ENCODE measurements around the gene SLC6A9. TPM values are rescaled to one million over a fixed set of nuclear protein-coding genes. Genes with fewer than 3 reads are reported as not detected.

SLC6A9 gene
- total and polyA plus RNA-seq, 2 experiments from 2014 or later, result 13.5 to 25.3 TPM

DNA sequence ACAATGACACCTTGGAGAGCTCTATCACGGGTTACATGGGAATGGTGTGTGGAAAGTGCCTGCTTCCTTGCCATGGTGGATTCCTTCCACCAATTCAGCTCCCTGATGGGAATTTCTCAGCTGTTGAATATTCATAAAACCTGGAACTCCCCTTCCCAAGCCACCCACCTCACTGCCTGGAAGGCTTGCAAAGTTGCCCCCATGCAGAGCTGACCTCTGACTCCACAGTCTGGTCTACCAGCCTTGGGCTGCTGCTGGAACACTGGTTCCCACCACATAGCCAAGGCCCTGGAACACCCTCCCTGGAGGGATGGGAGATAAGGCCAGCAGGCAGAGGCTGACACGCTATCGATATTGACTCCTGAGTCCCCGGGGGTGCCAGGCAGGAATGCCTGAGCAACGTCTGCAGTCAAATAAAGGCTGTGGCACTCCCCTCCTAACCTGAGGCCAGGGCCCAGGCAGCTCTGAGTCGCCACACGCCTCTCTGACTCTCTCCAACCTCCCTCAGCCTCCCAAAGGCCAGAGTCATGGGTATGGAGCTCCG is 31.1 kb downstream of the SLC6A9 start:
- no peak overlapping the region for H3K27ac ChIP-seq
- no peaks in the 10 kb centered on the region for H3K9me3 ChIP-seq (ENCODE audit: low read depth)
- no peaks in the 10 kb centered on the region for H4K20me1 ChIP-seq (ENCODE audit: insufficient read depth, poor library complexity, severe bottlenecking)
- no peak overlapping the region for H3K4me3 ChIP-seq
- no peaks in the 10 kb centered on the region for H3K27me3 ChIP-seq
- TF ChIP-seq EZH2 (IDR thresholded peaks at IDR 0.05; ENCODE audit: borderline replicate concordance) (no peak), EZH2phosphoT487 (IDR thresholded peaks at IDR 0.05; ENCODE audit: low read depth, severe bottlenecking, unreplicated experiment) (no peak)
- TF ChIP-seq, protein P1, sequence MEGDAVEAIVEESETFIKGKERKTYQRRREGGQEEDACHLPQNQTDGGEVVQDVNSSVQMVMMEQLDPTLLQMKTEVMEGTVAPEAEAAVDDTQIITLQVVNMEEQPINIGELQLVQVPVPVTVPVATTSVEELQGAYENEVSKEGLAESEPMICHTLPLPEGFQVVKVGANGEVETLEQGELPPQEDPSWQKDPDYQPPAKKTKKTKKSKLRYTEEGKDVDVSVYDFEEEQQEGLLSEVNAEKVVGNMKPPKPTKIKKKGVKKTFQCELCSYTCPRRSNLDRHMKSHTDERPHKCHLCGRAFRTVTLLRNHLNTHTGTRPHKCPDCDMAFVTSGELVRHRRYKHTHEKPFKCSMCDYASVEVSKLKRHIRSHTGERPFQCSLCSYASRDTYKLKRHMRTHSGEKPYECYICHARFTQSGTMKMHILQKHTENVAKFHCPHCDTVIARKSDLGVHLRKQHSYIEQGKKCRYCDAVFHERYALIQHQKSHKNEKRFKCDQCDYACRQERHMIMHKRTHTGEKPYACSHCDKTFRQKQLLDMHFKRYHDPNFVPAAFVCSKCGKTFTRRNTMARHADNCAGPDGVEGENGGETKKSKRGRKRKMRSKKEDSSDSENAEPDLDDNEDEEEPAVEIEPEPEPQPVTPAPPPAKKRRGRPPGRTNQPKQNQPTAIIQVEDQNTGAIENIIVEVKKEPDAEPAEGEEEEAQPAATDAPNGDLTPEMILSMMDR (IDR thresholded peaks at IDR 0.05; ENCODE audit: poor library complexity), result no peak
- H2AFZ ChIP-seq, result no peak overlapping the region
- no peaks in the 10 kb centered on the region for H3K79me2 ChIP-seq
- DNase-seq (ENCODE audit: low spot score), result no peak
- no peak overlapping the region for H3K4me2 ChIP-seq
- H3K4me1 ChIP-seq (ENCODE audit: insufficient read depth), result peaks cover 10% of the 10 kb centered on the region
- no peaks in the 10 kb centered on the region for H3K36me3 ChIP-seq (replicated peaks; ENCODE audit: insufficient read depth, low read depth)
- H3K9me2 ChIP-seq (replicated peaks; ENCODE audit: insufficient read depth), result no peaks in the 10 kb centered on the region
- 76% methylated on average over 8 of the region's 8 CpGs for WGBS (ENCODE audit: low lambda C conversion rate, missing lambda C conversion rate)

DNA sequence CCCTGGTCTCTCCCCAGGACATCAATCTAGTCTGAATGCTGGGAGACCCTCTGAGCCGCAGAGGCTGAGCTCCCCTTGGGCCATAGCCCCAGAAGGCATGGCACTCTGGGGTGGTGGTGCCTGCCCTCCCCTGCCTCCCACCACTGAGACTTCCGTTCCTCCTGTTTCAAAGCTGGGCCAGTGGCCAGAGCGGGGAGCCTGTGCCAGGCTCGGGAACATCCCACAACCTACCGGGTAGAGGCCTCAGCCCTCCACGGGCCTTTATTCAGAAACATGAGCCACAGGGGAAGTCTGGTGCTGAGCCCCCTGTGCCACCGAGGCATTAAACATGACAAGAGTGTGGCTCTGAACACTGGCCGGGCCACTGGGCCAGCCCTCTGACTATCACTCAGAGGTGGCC is 31.8 kb downstream of the SLC6A9 start:
- TF ChIP-seq EZH2phosphoT487 (IDR thresholded peaks at IDR 0.05; ENCODE audit: low read depth, severe bottlenecking, unreplicated experiment) (no peak), EZH2 (IDR thresholded peaks at IDR 0.05; ENCODE audit: borderline replicate concordance) (no peak)
- TF ChIP-seq, protein P1 (IDR thresholded peaks at IDR 0.05; ENCODE audit: poor library complexity), result no peak
- H3K4me1 ChIP-seq (ENCODE audit: insufficient read depth), result peaks cover 10% of the 10 kb centered on the region
- H2AFZ ChIP-seq, result no peak overlapping the region
- no peaks in the 10 kb centered on the region for H4K20me1 ChIP-seq (ENCODE audit: insufficient read depth, poor library complexity, severe bottlenecking)
- no peak overlapping the region for H3K27ac ChIP-seq
- 98% methylated on average over 7 of the region's 8 CpGs for WGBS (ENCODE audit: low lambda C conversion rate, missing lambda C conversion rate)
- no peaks in the 10 kb centered on the region for H3K79me2 ChIP-seq
- no peaks in the 10 kb centered on the region for H3K9me2 ChIP-seq (replicated peaks; ENCODE audit: insufficient read depth)
- no peak for DNase-seq (ENCODE audit: low spot score)
- no peaks in the 10 kb centered on the region for H3K36me3 ChIP-seq (replicated peaks; ENCODE audit: insufficient read depth, low read depth)
- H3K4me2 ChIP-seq, result no peak overlapping the region
- no peaks in the 10 kb centered on the region for H3K9me3 ChIP-seq (ENCODE audit: low read depth)
- no peaks in the 10 kb centered on the region for H3K27me3 ChIP-seq
- no peak overlapping the region for H3K4me3 ChIP-seq

DNA sequence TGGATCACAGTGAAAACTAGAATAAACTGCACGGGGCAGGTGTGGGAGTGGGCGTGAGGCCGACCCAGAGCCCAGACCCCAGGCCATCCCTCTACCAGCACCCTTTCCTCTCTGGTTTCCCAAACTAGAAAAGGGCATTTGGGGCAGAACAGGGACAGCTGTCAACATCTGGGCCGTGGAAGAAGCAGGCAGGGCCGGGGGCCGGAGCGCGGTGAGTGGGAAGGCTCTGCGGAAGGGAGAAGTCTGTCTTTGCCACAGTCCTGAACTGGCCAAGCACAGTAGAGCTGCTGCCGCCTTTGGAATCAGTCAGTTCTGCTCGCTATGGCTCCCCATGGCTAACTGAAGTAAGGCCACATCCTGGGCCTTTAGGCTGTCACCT is 33.3 kb downstream of the SLC6A9 start:
- Histone ChIP-seq H3K9me2 (replicated peaks; ENCODE audit: insufficient read depth) (no peaks in the 10 kb centered on the region), H3K4me1 (ENCODE audit: insufficient read depth) (peaks cover 10% of the 10 kb centered on the region), H3K27me3 (no peaks in the 10 kb centered on the region), H3K36me3 (replicated peaks; ENCODE audit: insufficient read depth, low read depth) (no peaks in the 10 kb centered on the region), H3K4me2 (no peak overlapping the region), H3K4me3 (no peak overlapping the region), H3K79me2 (peaks cover 2% of the 10 kb centered on the region), H3K9me3 (ENCODE audit: low read depth) (no peaks in the 10 kb centered on the region), H3K27ac (peak overlapping the region; percentile 35), H4K20me1 (ENCODE audit: insufficient read depth, poor library complexity, severe bottlenecking) (no peaks in the 10 kb centered on the region), H2AFZ (no peak overlapping the region)
- no peak for DNase-seq (ENCODE audit: low spot score)
- TF ChIP-seq EZH2 (IDR thresholded peaks at IDR 0.05; ENCODE audit: borderline replicate concordance) (no peak), EZH2phosphoT487 (IDR thresholded peaks at IDR 0.05; ENCODE audit: low read depth, severe bottlenecking, unreplicated experiment) (no peak)
- TF ChIP-seq, protein P1 (IDR thresholded peaks at IDR 0.05; ENCODE audit: poor library complexity), result no peak
- WGBS (ENCODE audit: low lambda C conversion rate, missing lambda C conversion rate), result 90% methylated on average over 11 of the region's 11 CpGs

All from hepatocyte (in vitro differentiated cells).